Testis (tissue), 2 donors: Measurements from ENCODE around the gene NOC2L.

ENCODE experiments used
- CTCF ChIP-seq, 3 experiments: fragments of 450-650 bp in 2 of 3; fragments of 200-600 bp in 1 of 3; sonication (generic) in 1 of 3; IDR thresholded peaks; one replicate each; pipeline ENCODE4 v1.5.1; 2016 to 2019; ENCODE audit warnings: antibody characterized with exemption in 3 of 3, mild to moderate bottlenecking in 2 of 3, moderate library complexity in 1 of 3
- POLR2A ChIP-seq: fragments of 450-650 bp; IDR thresholded peaks from one replicate; pipeline ENCODE4 v1.6.1; 2017; ENCODE audit warnings: antibody characterized with exemption, mild to moderate bottlenecking, moderate library complexity

GRCh38 chr1:953524-954320 lies 5.3 kb downstream of the NOC2L start:
- TF ChIP-seq POLR2A (no peak), CTCF (IDR thresholded peaks at IDR 0.05) (no peak)
